ENCODE measurements around the gene LSG1. TPM values are rescaled to one million over a fixed set of nuclear protein-coding genes. Genes with fewer than 3 reads are reported as not detected.

The LSG1 gene
- polyA plus RNA-seq, 6 donors from 2014 or later: 14.6 to 44.0 (median 21.1) TPM

DNA sequence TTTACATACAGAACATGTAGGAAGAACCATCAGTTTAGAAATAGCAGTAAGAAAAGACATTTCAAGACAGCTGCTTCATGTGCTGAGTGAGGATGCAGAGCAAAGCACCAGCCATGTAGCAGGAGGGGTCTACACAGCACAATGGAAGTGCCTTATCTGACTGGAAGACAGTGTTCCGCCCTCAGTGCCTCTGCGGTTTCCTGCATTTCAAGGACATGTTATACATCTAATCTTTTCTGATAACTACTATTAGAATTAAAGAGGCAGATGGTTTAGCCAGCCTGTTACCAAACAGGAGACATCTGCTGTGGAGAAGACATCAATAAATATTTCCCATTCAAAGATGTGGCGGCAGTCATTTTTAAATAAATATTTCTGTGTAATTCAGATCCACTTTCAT lies 10.6 kb downstream of the LSG1 start:
- H3K4me1 Mint-ChIP-seq: peaks cover 4 to 7% (median 6%) of the 10 kb centered on the region in 3 donors
- no peaks in the 10 kb centered on the region for H3K27me3 Mint-ChIP-seq
- no peak overlapping the region for H3K4me3 Mint-ChIP-seq
- ATAC-seq (ENCODE audit: low read depth in 2 of 2) (no peak), DNase-seq (no peak)
- H3K27ac Mint-ChIP-seq: peak overlapping the region in 2 of 6 donors; percentile 24 to 86
- H3K9me3 Mint-ChIP-seq: no peaks in the 10 kb centered on the region
- peaks cover 17 to 45% of the 10 kb centered on the region in 2 donors for H3K36me3 Mint-ChIP-seq

DNA sequence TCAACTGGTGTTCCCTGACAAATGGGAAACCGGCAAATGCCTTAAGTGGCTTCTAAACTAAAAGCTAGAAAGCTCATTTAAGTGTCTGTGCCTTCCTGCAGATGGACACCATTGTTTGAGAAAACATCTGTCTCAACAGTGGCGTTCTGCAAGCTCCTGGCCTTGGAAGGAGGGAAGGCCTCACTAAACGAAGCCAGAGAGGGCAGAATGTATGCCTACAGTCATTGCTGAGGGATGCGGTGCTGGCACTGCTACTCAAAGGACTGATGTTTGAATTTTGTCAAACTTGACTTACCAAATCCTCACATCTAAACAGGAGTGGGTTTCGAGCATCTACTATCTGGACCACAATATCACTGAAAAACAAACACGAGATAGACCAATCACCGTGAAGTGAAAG lies 12.2 kb downstream of the LSG1 start:
- Mint-ChIP-seq H3K27ac (no peak overlapping the region), H3K4me1 (peaks cover under 1 to 7% (median 6%) of the 10 kb centered on the region in 3 donors), H3K36me3 (peaks cover 12 to 33% of the 10 kb centered on the region in 2 donors), H3K9me3 (no peaks in the 10 kb centered on the region), H3K4me3 (no peak overlapping the region), H3K27me3 (no peaks in the 10 kb centered on the region)
- ATAC-seq (ENCODE audit: low read depth in 2 of 2) (no peak), DNase-seq (no peak)

DNA sequence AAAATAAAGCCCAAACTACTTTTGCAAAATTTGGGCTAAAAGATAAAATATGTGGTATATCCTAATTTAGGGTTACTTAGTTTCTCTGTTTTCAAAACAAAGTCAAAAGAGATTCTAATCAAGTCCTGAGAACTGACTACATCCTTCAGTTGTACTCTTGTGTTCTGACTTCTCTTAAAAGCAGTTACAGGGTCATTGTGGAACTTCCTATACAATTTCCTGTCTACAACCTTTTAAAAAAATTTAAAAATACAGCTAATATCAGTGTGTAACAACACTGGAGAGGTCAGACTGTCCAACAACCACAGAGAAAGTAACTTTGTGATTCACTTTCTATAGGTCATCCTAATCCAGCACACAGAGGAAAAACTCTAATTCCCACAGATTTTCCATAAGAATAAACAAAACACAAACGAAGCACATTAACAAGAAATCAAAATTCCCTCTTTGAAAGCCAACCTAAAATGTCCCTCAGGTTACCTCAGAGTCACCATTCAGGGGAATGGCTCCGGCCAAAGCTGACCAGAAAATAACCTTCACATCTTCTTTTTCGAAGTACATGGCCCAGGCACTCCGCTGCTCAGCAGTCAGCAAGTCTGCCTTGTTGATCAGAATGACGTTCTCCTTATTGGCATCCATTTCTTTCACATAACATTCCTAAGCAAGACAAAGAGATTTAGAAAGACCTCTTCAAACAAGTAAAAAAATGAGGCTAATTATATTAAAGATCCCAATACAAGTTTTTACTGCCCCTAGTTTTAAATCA lies 13.3 kb downstream of the LSG1 start:
- H3K9me3 Mint-ChIP-seq: no peaks in the 10 kb centered on the region
- peaks cover 21 to 37% of the 10 kb centered on the region in 2 donors for H3K36me3 Mint-ChIP-seq
- DNase-seq (no peak), ATAC-seq (ENCODE audit: low read depth in 2 of 2) (no peak)
- H3K4me3 Mint-ChIP-seq: no peak overlapping the region
- no peaks in the 10 kb centered on the region for H3K27me3 Mint-ChIP-seq
- H3K4me1 Mint-ChIP-seq: peaks cover 0 to 10% (median 7%) of the 10 kb centered on the region in 3 donors
- H3K27ac Mint-ChIP-seq: peak overlapping the region in 1 of 6 donors; percentile 22

DNA sequence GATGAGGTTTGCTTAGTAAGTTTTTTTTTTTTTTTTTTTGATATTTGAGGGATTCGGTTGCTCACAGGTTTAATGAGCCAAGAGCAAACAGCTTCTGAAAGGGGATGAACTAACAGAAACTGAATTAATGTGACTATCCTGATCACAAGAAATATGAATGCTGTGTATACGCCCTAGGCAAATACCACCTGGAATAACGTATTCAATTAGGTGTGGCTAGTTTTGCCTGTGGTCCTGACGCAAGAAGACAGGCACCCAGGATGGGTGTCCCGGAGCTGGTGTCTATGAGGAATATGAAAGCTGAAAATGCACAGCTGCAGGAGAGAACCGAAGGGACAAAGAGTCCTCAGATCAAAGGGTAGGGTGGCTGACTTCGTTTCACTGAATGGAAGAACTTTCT lies 14.6 kb downstream of the LSG1 start:
- Mint-ChIP-seq H3K27me3 (no peaks in the 10 kb centered on the region), H3K27ac (peak overlapping the region in 2 of 6 donors; percentile 38 to 39), H3K36me3 (peaks cover 33 to 38% of the 10 kb centered on the region in 2 donors), H3K4me3 (no peak overlapping the region), H3K9me3 (no peaks in the 10 kb centered on the region), H3K4me1 (peaks cover 0 to 10% (median 7%) of the 10 kb centered on the region in 3 donors)
- ATAC-seq (ENCODE audit: low read depth in 2 of 2) (no peak), DNase-seq (no peak)

DNA sequence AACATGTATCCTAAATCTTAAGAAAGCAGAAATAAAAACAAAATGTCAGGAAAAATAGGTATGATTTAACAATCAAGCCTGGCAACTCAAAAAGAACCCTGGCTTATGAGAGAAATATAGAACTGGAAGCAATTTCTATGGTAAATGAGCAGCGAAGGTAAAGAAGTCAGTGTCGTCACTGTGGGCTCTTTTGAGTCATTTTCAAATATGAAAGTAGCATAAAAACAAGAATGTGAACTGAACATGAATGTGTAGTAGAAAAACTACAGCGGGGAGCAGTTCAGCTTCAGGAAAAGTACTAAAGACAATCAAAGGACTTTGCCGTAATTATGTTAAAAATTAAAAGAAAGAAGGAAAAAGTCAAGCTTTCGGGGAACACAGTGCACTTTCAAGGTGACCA lies 17.5 kb downstream of the LSG1 start:
- H3K9me3 Mint-ChIP-seq: no peaks in the 10 kb centered on the region
- no peak overlapping the region for H3K27ac Mint-ChIP-seq
- peaks cover 51 to 53% of the 10 kb centered on the region in 2 donors for H3K36me3 Mint-ChIP-seq
- H3K4me1 Mint-ChIP-seq: peaks cover 0 to 5% (median 0%) of the 10 kb centered on the region in 3 donors
- DNase-seq: no peak
- no peak for ATAC-seq (ENCODE audit: low read depth in 2 of 2)
- H3K4me3 Mint-ChIP-seq: no peak overlapping the region
- no peaks in the 10 kb centered on the region for H3K27me3 Mint-ChIP-seq

- ATAC-seq (ENCODE audit: low read depth in 2 of 2) (no peak), DNase-seq (no peak)
- H3K27ac Mint-ChIP-seq: peak overlapping the region in 1 of 6 donors; percentile 47
- H3K4me1 Mint-ChIP-seq: peaks cover 12 to 18% (median 15%) of the 10 kb centered on the region in 3 donors
- H3K4me3 Mint-ChIP-seq: no peak overlapping the region
- H3K9me3 Mint-ChIP-seq: no peaks in the 10 kb centered on the region
- no peaks in the 10 kb centered on the region for H3K27me3 Mint-ChIP-seq
- H3K36me3 Mint-ChIP-seq: peaks cover 36 to 52% of the 10 kb centered on the region in 2 donors
Measured at GRCh38 chr3:194647747-194648146, 24.2 kb downstream of the LSG1 start.

DNA sequence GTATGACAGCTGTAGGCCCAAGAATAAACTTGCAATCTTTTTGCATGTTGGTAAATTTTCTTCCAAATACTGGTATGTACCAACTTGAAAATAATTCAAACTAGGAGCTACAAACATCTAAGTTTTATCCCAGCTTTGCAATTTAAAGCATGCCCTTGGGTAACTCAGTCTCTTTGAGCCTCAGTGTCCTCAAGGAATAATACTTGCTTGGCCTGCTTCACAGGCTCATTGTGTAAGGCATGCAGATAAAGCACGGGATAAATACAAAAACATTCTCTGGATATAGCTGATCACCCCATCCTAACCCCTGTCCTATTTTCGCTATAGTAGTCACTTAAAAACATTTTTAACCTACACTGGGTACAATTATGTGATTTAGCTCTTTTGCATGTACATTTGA lies 29.2 kb downstream of the LSG1 start:
- peaks cover 18 to 41% of the 10 kb centered on the region in 2 donors for H3K36me3 Mint-ChIP-seq
- H3K27me3 Mint-ChIP-seq: no peaks in the 10 kb centered on the region
- H3K4me1 Mint-ChIP-seq: peaks cover 12 to 29% (median 27%) of the 10 kb centered on the region in 3 donors
- DNase-seq: no peak
- ATAC-seq (ENCODE audit: low read depth in 2 of 2): no peak
- no peak overlapping the region for H3K27ac Mint-ChIP-seq
- no peaks in the 10 kb centered on the region for H3K9me3 Mint-ChIP-seq
- no peak overlapping the region for H3K4me3 Mint-ChIP-seq

DNA sequence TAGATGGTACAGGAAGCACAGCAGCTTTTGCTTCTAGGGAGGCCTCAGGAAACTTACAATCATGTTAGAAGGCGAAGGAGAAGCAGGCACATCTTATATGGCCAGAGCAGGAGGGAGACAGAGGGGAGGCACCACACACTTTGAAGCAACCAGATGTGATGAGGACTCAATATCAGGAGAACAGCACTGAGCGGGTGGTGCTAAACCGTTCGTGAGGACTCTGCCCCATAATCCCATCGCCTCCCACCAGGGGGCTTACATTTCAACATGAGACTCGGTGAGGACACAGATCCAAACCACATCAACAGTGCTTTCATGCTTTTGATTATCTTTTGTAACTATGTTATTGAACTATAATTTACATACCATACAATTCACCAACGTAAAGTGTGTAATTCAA lies 31.2 kb downstream of the LSG1 start:
- Mint-ChIP-seq H3K4me1 (peaks cover 11 to 32% (median 27%) of the 10 kb centered on the region in 3 donors), H3K27ac (peak overlapping the region in 1 of 6 donors; percentile 75), H3K9me3 (no peaks in the 10 kb centered on the region), H3K4me3 (no peak overlapping the region), H3K36me3 (peaks cover 18 to 32% of the 10 kb centered on the region in 2 donors), H3K27me3 (no peaks in the 10 kb centered on the region)
- peak; percentile 21 for DNase-seq
- ATAC-seq (ENCODE audit: low read depth in 2 of 2): peak in 1 of 2 donors; percentile 44

- peaks cover 0 to 23% (median 13%) of the 10 kb centered on the region in 3 donors for H3K4me1 Mint-ChIP-seq
- H3K27ac Mint-ChIP-seq: peak overlapping the region in 2 of 6 donors; percentile 51 to 72
- H3K9me3 Mint-ChIP-seq: no peaks in the 10 kb centered on the region
- no peak for DNase-seq
- H3K27me3 Mint-ChIP-seq: no peaks in the 10 kb centered on the region
- peaks cover 18 to 21% of the 10 kb centered on the region in 2 donors for H3K36me3 Mint-ChIP-seq
- H3K4me3 Mint-ChIP-seq: no peak overlapping the region
- no peak for ATAC-seq (ENCODE audit: low read depth in 2 of 2)
Measured at GRCh38 chr3:194638991-194639605, 32.9 kb downstream of the LSG1 start.

DNA sequence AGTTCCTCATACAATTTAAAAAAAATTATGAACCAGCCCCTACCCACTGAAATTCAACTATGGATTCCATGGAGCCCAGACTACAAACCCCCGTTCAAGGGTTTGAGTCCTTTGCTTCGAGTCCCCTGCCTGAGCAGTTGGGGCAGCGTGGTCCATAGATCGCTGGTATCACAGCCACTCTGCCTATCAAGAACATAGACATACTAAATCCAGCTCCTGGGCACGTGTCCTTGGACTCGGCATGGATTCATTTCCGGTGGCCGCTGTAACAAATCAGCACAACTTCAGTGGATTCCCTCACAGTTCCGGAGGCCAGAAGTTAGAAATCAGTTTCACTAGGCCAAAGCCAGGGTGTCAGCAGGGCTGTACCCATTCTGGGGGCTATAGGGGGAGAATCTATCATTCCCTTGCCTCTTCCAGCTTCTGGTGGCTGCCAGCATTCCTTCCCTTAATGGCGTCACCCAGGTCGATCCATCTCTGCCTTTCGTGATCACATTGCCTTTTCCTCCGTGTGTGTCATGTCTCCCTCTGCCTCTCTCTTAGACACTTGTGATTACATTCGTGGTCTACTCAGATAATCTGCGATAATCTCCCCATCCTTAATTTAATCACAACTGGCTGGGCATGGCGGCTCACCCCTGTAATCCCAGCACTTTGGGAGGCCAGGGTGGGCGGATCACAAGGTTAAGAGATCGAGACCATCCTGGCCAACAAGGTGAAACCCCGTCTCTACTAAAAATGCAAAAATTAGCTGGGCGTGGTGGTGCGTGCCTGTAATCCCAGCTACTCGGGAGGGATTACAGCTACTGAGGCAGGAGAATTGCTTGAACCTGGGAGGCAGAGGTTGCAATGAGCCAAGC lies 34.2 kb downstream of the LSG1 start:
- Mint-ChIP-seq H3K27me3 (no peaks in the 10 kb centered on the region), H3K27ac (peak overlapping the region in 2 of 6 donors; percentile 10 to 16), H3K4me3 (peak overlapping the region in 1 of 8 donors; percentile 61), H3K9me3 (no peaks in the 10 kb centered on the region), H3K4me1 (peaks cover 3 to 29% (median 17%) of the 10 kb centered on the region in 3 donors), H3K36me3 (peaks cover 12 to 18% of the 10 kb centered on the region in 2 donors)
- DNase-seq (no peak), ATAC-seq (ENCODE audit: low read depth in 2 of 2) (no peak)

DNA sequence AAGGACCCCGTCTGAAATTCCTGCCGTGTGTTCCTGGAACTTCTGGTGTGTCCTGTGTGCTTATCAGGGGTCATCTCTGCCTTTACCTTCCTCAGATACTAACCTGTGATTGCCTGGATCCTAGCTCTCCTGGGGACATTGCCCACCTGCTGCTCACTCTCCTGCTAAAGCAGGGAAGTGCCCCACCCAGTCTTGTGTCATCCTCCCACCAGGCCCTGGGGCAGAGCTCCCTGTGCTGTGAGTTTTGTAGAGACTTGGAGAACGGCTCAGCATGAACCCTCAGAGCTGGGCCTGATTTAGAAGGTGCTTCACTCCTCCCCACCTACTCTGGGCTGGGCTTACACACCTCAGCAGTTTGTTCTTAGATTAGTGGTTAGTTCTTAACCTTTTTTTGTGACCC lies 34.9 kb downstream of the LSG1 start:
- peak overlapping the region in 1 of 6 donors; percentile 16 for H3K27ac Mint-ChIP-seq
- H3K4me1 Mint-ChIP-seq: peaks cover 3 to 29% (median 19%) of the 10 kb centered on the region in 3 donors
- DNase-seq: no peak
- H3K9me3 Mint-ChIP-seq: no peaks in the 10 kb centered on the region
- H3K4me3 Mint-ChIP-seq: no peak overlapping the region
- no peaks in the 10 kb centered on the region for H3K27me3 Mint-ChIP-seq
- H3K36me3 Mint-ChIP-seq: peaks cover 7 to 12% of the 10 kb centered on the region in 2 donors
- no peak for ATAC-seq (ENCODE audit: low read depth in 2 of 2)

GRCh38 chr3:194633349-194634004 lies 38.5 kb downstream of the LSG1 start, which contains the start of gene TMEM44:
Gene TMEM44, minus strand, starts transcription at chr3:194633419. Its CDS starts 204 bp downstream, at chr3:194633215.
- peak within 1 kb of the TSS in 4 of 6 donors; percentile 11 to 63 (median 41) for H3K27ac Mint-ChIP-seq
- H3K9me3 Mint-ChIP-seq: peaks cover 0 to 3% (median 0%) of the 10 kb centered on the region in 7 donors
- DNase-seq: peak; percentile 56
- H3K4me1 Mint-ChIP-seq: peaks cover 3 to 14% (median 11%) of the 10 kb centered on the region in 3 donors
- H3K4me3 Mint-ChIP-seq: peak within 1 kb of the TSS; percentile 79 to 94 (median 90)
- ATAC-seq (ENCODE audit: low read depth in 2 of 2): peak; percentile 77
- H3K36me3 Mint-ChIP-seq: no peaks in the 10 kb centered on the region
- no peaks in the 10 kb centered on the region for H3K27me3 Mint-ChIP-seq
